HG03378 (cell line): ENCODE measurements around the gene FOXQ1.

Experiments used
- ATAC-seq: cut with Tn5 transposase; IDR thresholded peaks from one replicate; pipeline ENCODE4 v1.9.1; 2021; ENCODE audit warnings: mild to moderate bottlenecking, moderate library complexity; ENCODE audit not compliant: unreplicated experiment

Gene FOXQ1

GRCh38 chr6:1311400-1312202 is at the start of gene FOXQ1:
Gene FOXQ1 (plus strand): TSS chr6:1312098. CDS start chr6:1312705, 607 bp downstream.
- ATAC-seq = no peak

GRCh38 chr6:1262704-1263038 is 49.2 kb upstream of the FOXQ1 start:
- no peak for ATAC-seq

DNA sequence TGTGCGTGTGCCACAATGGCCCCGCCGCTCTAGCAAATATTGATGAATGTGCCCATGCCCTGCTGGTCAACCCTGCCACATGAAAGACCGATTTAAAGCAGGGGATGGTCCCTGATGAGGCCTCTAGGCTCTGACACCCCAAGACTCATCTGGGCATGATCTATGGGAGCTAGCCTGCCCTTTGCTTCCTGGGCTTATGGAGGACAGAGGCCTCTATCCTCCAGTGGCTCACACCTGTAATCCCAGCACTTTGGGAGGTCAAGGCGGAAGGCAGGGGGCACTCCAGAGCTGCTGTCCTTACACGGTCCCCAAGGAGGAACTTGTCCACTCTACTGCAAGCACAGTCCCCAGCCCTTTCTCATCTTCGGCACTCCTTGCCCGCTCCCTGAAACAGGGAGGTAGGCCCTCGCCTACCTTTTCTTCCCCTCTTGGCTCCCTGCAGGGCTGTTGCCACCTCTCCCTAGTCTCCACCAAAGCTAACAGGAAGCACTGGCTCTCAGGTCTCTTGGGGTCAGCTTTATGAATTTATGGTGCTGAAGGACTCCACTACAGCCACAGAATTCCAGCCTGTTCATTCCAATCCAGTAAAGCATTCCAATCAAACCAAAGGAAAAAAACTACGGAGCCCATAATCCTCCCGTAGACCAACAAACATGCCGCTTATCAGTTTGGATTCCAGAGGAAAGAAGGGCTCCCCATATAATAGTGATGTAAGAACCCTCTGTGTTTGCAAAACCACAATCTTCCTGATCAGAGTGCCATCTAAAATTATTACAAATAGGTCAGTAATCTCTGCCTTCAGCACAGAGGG is 48.7 kb upstream of the FOXQ1 start:
- ATAC-seq = no peak

GRCh38 chr6:1263850-1264377 is 48.0 kb upstream of the FOXQ1 start:
- ATAC-seq = no peak

GRCh38 chr6:1264619-1265445 is 47.1 kb upstream of the FOXQ1 start:
- no peak for ATAC-seq

GRCh38 chr6:1266686-1267056 is 45.2 kb upstream of the FOXQ1 start:
- no peak for ATAC-seq

DNA sequence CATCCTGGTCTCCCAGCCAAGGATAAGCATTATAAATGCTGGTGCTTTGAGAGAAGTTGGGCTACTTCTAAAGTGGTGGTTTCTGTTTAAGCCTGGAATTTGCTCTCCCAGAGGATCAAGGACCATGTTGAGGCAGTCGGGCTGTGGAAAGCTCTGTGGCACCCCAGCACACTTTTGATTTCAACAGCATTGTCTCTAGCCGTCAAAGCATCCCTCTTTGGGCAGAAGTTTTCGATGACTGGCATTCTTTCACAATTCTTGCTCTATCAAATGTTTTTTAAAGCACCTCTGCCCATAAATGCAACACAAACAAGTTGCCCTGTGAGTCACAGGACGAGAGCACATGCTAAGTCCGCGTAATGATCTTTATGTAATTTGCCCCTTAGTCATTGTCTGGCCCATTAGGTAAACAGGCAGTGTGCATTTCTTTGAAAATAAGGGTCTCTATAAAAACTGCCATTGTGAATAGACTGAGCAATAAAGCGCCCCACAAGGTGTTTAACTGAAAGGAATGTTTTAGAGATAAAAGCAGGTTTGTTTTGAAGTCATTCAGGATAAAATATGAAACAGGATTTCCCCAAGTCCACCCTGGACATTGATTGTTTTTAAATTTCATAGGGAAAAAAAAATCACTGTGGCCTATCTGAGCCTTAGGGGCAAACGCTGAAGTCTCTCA is 44.7 kb upstream of the FOXQ1 start:
- ATAC-seq = no peak

GRCh38 chr6:1267790-1268762 is 43.8 kb upstream of the FOXQ1 start:
- ATAC-seq = no peak

DNA sequence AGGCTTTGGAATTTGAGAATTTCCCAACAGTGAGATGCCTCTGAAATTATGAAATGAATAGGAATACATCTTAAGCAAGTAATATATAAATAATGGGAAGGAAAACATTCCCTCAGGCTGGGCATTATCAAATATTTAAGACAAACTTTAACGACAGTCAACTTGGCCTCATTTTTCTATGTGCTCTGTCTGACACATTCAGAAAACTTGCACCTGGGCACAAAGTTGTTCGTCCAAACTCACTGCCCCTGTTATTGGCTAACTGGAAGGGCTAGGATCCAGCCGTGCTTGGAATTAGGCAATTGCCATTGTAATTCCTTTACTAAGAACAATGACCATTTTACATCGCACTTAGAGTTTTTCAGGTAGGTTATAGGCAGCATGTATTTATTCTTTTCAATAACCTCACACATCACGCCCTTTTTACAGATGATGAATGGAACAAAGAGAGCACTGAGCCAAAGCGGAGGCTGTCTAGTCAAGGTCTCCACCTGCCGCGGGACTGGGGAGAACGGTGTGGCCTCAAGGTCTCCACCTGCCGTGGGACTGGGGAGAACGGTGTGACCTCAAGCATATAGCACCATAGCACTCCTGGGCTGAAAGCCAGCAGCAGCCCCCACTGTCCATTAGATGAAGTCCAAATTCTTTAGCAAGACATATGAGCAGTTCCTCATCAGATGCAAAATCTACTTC is 40.7 kb upstream of the FOXQ1 start:
- no peak for ATAC-seq

GRCh38 chr6:1278061-1278720 is 33.7 kb upstream of the FOXQ1 start:
- no peak for ATAC-seq

- no peak for ATAC-seq
Observed at GRCh38 chr6:1279065-1279464, 32.8 kb upstream of the FOXQ1 start.

- ATAC-seq = no peak
Observed at GRCh38 chr6:1280666-1281300, 31.1 kb upstream of the FOXQ1 start.

DNA sequence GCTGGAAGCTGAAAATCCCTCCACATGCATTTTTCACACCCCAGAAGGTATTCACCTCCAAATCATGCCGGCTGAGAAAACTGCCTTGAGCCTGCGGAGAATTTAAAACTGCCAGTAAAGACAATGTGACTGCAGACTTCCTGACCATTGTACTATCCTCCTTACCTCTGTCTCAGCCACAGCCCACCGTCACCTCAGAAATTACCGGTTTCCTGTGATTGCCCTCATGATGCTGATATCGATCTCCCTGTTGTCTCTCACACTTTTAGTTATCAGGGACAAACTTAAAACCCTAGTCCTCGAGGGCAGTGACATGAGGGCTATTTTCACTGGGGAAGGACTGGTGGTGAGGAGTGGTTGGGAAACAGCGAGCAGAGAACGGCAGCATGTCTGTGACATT is 30.2 kb upstream of the FOXQ1 start:
- ATAC-seq = no peak

DNA sequence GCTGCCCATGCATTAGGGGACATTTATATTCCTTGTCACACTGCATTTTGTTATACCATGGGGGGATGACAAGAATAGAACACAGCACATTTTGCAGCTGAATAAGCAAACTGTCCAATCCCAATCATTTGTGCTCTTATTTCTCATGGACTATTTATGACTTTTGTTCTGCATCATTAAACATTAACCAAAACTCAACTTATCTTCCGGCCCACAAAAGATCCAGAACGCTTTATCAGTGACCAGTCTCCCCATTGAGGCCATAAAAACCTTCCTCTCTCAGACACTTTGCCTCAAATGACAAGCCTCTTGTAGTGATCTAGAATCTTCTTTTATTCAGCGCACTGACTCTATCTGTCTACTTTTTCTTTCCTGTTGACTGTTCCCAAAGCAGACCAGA is 28.4 kb upstream of the FOXQ1 start:
- no peak for ATAC-seq

- no peak for ATAC-seq
Observed at GRCh38 chr6:1285556-1285955, 26.3 kb upstream of the FOXQ1 start.

- ATAC-seq = no peak
Observed at GRCh38 chr6:1285956-1286355, 25.9 kb upstream of the FOXQ1 start.

DNA sequence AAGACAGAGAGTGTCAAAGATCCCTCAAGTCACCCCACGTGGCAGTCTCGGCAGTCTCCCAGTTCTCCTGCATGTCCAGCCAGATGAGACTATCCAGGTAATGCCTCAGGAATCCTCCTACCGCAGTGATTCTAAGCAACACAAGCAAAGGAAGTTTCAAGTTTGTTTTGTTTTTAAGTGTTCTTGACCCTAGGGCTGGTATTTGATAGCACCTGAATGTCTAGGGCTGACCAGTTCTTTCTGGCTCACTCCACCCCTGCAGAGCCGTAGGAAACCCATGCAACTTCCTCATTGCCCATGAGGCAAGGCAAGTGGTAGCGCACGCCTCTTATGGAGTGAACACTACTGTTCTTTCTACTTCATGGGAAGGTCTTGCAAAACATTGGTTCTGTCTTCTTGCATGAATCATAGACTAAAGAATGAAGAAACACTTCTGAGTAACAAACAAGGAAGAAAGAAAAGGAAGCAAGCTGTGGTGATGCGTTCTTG is 24.8 kb upstream of the FOXQ1 start:
- ATAC-seq = no peak

GRCh38 chr6:1290086-1290485 is 21.8 kb upstream of the FOXQ1 start:
- no peak for ATAC-seq
